GM12878 (cell line): ENCODE measurements around the gene HOXB6.

Experiments used
- POLR2A ChIP-seq: IDR thresholded peaks from 2 replicates; pipeline ENCODE4 v1.6.1; 2011; ENCODE audit warnings: low read depth, mild to moderate bottlenecking, low read length
- TF ChIP-seq, protein P1 (sequence below), 3 experiments: IDR thresholded peaks in 2 of 3; conservative IDR thresholded peaks in 1 of 3; 2 replicates each; pipeline ENCODE4 v1.5.1; 2011; ENCODE audit warnings: low read depth in 3 of 3, low read length in 3 of 3, mild to moderate bottlenecking in 3 of 3, control low read depth in 2 of 3, moderate library complexity in 2 of 3, inconsistent platforms in 1 of 3, mixed read lengths in 1 of 3; ENCODE audit not compliant: control insufficient read depth in 2 of 3, insufficient read depth in 1 of 3; ENCODE audit errors: extremely low read depth in 1 of 3
- TF ChIP-seq, protein P2 (sequence below): IDR thresholded peaks from 2 replicates; pipeline ENCODE4 v1.6.1; 2012; ENCODE audit warnings: mild to moderate bottlenecking, low read depth, low read length

DNA sequence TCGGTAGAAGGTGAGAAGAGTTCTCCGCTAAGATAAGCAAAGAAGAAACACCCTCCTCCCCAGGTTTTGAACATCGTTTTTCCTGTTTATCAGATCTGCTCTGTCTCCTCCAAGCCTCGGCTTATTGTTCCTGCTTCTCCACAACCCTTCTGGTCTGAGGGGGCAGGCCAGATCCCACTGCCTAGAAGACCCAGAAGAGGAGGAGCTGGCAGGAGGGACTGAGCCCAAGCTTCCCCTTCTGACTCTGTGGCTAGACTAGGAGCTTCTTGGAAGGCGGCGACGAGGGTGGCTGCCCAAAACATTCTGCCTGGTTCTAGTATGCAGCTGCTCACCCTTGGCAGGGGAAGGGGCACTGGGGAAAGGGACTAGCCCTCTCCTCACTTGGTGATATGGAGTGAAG is 6.0 kb downstream of the HOXB6 start:
- TF ChIP-seq, protein P1, sequence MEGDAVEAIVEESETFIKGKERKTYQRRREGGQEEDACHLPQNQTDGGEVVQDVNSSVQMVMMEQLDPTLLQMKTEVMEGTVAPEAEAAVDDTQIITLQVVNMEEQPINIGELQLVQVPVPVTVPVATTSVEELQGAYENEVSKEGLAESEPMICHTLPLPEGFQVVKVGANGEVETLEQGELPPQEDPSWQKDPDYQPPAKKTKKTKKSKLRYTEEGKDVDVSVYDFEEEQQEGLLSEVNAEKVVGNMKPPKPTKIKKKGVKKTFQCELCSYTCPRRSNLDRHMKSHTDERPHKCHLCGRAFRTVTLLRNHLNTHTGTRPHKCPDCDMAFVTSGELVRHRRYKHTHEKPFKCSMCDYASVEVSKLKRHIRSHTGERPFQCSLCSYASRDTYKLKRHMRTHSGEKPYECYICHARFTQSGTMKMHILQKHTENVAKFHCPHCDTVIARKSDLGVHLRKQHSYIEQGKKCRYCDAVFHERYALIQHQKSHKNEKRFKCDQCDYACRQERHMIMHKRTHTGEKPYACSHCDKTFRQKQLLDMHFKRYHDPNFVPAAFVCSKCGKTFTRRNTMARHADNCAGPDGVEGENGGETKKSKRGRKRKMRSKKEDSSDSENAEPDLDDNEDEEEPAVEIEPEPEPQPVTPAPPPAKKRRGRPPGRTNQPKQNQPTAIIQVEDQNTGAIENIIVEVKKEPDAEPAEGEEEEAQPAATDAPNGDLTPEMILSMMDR (IDR thresholded peaks at IDR 0.05 in 2 of 3, conservative IDR thresholded peaks at IDR 0.05 in 1 of 3; ENCODE audit: control insufficient read depth in 2 of 3, extremely low read depth in 1 of 3, insufficient read depth in 1 of 3, low read depth in 3 of 3, low read length in 3 of 3), result no peak
- no peak for TF ChIP-seq POLR2A
- TF ChIP-seq, protein P2, sequence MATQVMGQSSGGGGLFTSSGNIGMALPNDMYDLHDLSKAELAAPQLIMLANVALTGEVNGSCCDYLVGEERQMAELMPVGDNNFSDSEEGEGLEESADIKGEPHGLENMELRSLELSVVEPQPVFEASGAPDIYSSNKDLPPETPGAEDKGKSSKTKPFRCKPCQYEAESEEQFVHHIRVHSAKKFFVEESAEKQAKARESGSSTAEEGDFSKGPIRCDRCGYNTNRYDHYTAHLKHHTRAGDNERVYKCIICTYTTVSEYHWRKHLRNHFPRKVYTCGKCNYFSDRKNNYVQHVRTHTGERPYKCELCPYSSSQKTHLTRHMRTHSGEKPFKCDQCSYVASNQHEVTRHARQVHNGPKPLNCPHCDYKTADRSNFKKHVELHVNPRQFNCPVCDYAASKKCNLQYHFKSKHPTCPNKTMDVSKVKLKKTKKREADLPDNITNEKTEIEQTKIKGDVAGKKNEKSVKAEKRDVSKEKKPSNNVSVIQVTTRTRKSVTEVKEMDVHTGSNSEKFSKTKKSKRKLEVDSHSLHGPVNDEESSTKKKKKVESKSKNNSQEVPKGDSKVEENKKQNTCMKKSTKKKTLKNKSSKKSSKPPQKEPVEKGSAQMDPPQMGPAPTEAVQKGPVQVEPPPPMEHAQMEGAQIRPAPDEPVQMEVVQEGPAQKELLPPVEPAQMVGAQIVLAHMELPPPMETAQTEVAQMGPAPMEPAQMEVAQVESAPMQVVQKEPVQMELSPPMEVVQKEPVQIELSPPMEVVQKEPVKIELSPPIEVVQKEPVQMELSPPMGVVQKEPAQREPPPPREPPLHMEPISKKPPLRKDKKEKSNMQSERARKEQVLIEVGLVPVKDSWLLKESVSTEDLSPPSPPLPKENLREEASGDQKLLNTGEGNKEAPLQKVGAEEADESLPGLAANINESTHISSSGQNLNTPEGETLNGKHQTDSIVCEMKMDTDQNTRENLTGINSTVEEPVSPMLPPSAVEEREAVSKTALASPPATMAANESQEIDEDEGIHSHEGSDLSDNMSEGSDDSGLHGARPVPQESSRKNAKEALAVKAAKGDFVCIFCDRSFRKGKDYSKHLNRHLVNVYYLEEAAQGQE, result no peak
